ENCODE results near the gene SCGN.

- TF ChIP-seq TCF12 (IDR thresholded peaks at IDR 0.05; ENCODE audit: low read depth) (no peak), REST (IDR thresholded peaks at IDR 0.05; ENCODE audit: low read depth) (no peak), YY1 (IDR thresholded peaks at IDR 0.05; ENCODE audit: low read depth) (no peak), EP300 (IDR thresholded peaks at IDR 0.05; ENCODE audit: borderline replicate concordance) (no peak)
Measured at GRCh38 chr6:25641940-25642666, 9.9 kb upstream of the SCGN start.
